ENCODE data around the gene TSEN54. TPM values are rescaled to one million over a fixed set of nuclear protein-coding genes. Genes with fewer than 3 reads are reported as not detected.

Gene TSEN54
- total and polyA plus RNA-seq, 2 experiments from 2014 or later, result 45.9 to 62.5 TPM

DNA sequence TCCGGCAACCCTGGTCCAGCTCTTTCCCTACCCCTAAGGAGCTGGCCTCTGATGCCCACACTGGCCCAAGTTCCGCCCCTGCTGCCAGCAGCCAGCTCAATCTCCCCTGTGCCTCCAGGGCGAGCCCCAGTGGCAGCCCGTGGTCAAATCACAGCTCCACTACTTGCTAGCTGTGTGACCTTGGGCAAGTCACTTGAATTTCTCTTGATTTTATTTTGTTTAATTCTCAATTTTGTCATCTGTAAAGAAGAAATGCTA lies 11.2 kb upstream of the TSEN54 start:
- Histone ChIP-seq H2AFZ (no peak overlapping the region), H3K79me2 (replicated peaks; ENCODE audit: insufficient read depth) (no peaks in the 10 kb centered on the region), H3K27me3 (ENCODE audit: insufficient read depth) (no peaks in the 10 kb centered on the region), H3K36me3 (ENCODE audit: insufficient read depth) (no peaks in the 10 kb centered on the region), H4K20me1 (replicated peaks; ENCODE audit: insufficient read depth) (no peaks in the 10 kb centered on the region), H3K27ac (ENCODE audit: low read depth) (no peak overlapping the region), H3K4me1 (ENCODE audit: insufficient read depth) (no peaks in the 10 kb centered on the region), H3K4me2 (no peak overlapping the region), H3K4me3 (no peak overlapping the region), H3F3A (replicated peaks; ENCODE audit: low read depth) (no peaks in the 10 kb centered on the region), H3K9me2 (ENCODE audit: insufficient read depth) (no peaks in the 10 kb centered on the region)
- H3K27ac Mint-ChIP-seq, result no peak overlapping the region
- ATAC-seq (no peak), DNase-seq (ENCODE audit: low spot score) (no peak)
- H3K9me3 Mint-ChIP-seq, result no peaks in the 10 kb centered on the region
- TF ChIP-seq ZNF114 (CRISPR knock-in tag; IDR thresholded peaks at IDR 0.05), result no peak
- TF ChIP-seq JUNB (IDR thresholded peaks at IDR 0.05; ENCODE audit: unreplicated experiment), result no peak
- TF ChIP-seq, protein P1, sequence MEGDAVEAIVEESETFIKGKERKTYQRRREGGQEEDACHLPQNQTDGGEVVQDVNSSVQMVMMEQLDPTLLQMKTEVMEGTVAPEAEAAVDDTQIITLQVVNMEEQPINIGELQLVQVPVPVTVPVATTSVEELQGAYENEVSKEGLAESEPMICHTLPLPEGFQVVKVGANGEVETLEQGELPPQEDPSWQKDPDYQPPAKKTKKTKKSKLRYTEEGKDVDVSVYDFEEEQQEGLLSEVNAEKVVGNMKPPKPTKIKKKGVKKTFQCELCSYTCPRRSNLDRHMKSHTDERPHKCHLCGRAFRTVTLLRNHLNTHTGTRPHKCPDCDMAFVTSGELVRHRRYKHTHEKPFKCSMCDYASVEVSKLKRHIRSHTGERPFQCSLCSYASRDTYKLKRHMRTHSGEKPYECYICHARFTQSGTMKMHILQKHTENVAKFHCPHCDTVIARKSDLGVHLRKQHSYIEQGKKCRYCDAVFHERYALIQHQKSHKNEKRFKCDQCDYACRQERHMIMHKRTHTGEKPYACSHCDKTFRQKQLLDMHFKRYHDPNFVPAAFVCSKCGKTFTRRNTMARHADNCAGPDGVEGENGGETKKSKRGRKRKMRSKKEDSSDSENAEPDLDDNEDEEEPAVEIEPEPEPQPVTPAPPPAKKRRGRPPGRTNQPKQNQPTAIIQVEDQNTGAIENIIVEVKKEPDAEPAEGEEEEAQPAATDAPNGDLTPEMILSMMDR (conservative IDR thresholded peaks at IDR 0.05; ENCODE audit: low read depth in 2 of 2), result no peak
- H3K4me3 Mint-ChIP-seq, result no peak overlapping the region
- H3K36me3 Mint-ChIP-seq (ENCODE audit: low read depth), result peaks cover 12% of the 10 kb centered on the region; the same call in 2 of the 3 replicates
- H3K27me3 Mint-ChIP-seq (ENCODE audit: insufficient read depth, low read depth, poor library complexity), result peaks cover 7% of the 10 kb centered on the region
- no peaks in the 10 kb centered on the region; the same call in 2 of the 3 replicates for H3K4me1 Mint-ChIP-seq

DNA sequence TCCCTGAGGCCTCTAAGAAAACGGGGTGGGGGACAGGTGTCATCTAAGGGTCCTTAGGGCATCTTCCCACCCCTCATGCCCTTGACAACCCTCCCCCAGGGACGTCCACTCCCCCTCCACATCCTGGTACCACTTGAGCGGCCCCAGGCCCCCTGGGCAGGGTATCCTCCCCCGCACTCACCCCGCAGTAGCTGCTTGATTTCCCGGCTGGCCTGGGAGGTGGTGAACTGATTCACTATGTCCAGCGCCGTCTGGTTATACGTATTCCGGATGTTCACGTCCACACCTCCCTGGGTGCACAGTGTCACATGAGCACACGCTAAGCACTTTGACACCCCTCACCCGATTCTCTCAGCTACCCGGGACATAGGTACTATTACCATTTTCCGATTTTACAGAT lies 10.7 kb upstream of the TSEN54 start:
- Histone ChIP-seq H3K4me2 (no peak overlapping the region), H2AFZ (no peak overlapping the region), H3K4me3 (no peak overlapping the region), H3K79me2 (replicated peaks; ENCODE audit: insufficient read depth) (no peaks in the 10 kb centered on the region), H3K27me3 (ENCODE audit: insufficient read depth) (no peaks in the 10 kb centered on the region), H3K27ac (ENCODE audit: low read depth) (no peak overlapping the region), H3K36me3 (ENCODE audit: insufficient read depth) (no peaks in the 10 kb centered on the region), H3K9me2 (ENCODE audit: insufficient read depth) (no peaks in the 10 kb centered on the region), H4K20me1 (replicated peaks; ENCODE audit: insufficient read depth) (no peaks in the 10 kb centered on the region), H3K4me1 (ENCODE audit: insufficient read depth) (no peaks in the 10 kb centered on the region), H3F3A (replicated peaks; ENCODE audit: low read depth) (no peaks in the 10 kb centered on the region)
- H3K4me1 Mint-ChIP-seq, result no peaks in the 10 kb centered on the region; the same call in 2 of the 3 replicates
- no peak for ATAC-seq
- H3K27me3 Mint-ChIP-seq (ENCODE audit: insufficient read depth, low read depth, poor library complexity), result peaks cover 7% of the 10 kb centered on the region
- DNase-seq (ENCODE audit: low spot score), result no peak
- H3K36me3 Mint-ChIP-seq (ENCODE audit: low read depth), result peaks cover 10% of the 10 kb centered on the region; the same call in 2 of the 3 replicates
- no peaks in the 10 kb centered on the region for H3K9me3 Mint-ChIP-seq
- TF ChIP-seq, protein P1 (conservative IDR thresholded peaks at IDR 0.05; ENCODE audit: low read depth in 2 of 2), result no peak
- TF ChIP-seq EZH2phosphoT487 (IDR thresholded peaks at IDR 0.05; ENCODE audit: unreplicated experiment) (no peak), CREB1 (CRISPR knock-in tag; IDR thresholded peaks at IDR 0.05; ENCODE audit: low read depth) (no peak), ZNF114 (CRISPR knock-in tag; IDR thresholded peaks at IDR 0.05) (no peak), JUNB (IDR thresholded peaks at IDR 0.05; ENCODE audit: unreplicated experiment) (no peak), STAT1 (IDR thresholded peaks at IDR 0.05; ENCODE audit: unreplicated experiment) (no peak)
- TF ChIP-seq, protein P2, sequence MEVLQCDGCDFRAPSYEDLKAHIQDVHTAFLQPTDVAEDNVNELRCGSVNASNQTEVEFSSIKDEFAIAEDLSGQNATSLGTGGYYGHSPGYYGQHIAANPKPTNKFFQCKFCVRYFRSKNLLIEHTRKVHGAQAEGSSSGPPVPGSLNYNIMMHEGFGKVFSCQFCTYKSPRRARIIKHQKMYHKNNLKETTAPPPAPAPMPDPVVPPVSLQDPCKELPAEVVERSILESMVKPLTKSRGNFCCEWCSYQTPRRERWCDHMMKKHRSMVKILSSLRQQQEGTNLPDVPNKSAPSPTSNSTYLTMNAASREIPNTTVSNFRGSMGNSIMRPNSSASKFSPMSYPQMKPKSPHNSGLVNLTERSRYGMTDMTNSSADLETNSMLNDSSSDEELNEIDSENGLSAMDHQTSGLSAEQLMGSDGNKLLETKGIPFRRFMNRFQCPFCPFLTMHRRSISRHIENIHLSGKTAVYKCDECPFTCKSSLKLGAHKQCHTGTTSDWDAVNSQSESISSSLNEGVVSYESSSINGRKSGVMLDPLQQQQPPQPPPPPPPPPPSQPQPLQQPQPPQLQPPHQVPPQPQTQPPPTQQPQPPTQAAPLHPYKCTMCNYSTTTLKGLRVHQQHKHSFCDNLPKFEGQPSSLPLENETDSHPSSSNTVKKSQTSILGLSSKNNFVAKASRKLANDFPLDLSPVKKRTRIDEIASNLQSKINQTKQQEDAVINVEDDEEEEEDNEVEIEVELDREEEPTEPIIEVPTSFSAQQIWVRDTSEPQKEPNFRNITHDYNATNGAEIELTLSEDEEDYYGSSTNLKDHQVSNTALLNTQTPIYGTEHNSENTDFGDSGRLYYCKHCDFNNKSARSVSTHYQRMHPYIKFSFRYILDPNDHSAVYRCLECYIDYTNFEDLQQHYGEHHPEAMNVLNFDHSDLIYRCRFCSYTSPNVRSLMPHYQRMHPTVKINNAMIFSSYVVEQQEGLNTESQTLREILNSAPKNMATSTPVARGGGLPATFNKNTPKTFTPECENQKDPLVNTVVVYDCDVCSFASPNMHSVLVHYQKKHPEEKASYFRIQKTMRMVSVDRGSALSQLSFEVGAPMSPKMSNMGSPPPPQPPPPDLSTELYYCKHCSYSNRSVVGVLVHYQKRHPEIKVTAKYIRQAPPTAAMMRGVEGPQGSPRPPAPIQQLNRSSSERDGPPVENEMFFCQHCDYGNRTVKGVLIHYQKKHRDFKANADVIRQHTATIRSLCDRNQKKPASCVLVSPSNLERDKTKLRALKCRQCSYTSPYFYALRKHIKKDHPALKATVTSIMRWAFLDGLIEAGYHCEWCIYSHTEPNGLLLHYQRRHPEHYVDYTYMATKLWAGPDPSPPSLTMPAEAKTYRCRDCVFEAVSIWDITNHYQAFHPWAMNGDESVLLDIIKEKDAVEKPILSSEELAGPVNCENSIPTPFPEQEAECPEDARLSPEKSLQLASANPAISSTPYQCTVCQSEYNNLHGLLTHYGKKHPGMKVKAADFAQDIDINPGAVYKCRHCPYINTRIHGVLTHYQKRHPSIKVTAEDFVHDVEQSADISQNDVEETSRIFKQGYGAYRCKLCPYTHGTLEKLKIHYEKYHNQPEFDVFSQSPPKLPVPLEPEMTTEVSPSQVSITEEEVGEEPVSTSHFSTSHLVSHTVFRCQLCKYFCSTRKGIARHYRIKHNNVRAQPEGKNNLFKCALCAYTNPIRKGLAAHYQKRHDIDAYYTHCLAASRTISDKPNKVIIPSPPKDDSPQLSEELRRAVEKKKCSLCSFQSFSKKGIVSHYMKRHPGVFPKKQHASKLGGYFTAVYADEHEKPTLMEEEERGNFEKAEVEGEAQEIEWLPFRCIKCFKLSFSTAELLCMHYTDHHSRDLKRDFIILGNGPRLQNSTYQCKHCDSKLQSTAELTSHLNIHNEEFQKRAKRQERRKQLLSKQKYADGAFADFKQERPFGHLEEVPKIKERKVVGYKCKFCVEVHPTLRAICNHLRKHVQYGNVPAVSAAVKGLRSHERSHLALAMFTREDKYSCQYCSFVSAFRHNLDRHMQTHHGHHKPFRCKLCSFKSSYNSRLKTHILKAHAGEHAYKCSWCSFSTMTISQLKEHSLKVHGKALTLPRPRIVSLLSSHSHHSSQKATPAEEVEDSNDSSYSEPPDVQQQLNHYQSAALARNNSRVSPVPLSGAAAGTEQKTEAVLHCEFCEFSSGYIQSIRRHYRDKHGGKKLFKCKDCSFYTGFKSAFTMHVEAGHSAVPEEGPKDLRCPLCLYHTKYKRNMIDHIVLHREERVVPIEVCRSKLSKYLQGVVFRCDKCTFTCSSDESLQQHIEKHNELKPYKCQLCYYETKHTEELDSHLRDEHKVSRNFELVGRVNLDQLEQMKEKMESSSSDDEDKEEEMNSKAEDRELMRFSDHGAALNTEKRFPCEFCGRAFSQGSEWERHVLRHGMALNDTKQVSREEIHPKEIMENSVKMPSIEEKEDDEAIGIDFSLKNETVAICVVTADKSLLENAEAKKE (CRISPR knock-in tag; IDR thresholded peaks at IDR 0.05), result no peak
- TF ChIP-seq, protein P3, sequence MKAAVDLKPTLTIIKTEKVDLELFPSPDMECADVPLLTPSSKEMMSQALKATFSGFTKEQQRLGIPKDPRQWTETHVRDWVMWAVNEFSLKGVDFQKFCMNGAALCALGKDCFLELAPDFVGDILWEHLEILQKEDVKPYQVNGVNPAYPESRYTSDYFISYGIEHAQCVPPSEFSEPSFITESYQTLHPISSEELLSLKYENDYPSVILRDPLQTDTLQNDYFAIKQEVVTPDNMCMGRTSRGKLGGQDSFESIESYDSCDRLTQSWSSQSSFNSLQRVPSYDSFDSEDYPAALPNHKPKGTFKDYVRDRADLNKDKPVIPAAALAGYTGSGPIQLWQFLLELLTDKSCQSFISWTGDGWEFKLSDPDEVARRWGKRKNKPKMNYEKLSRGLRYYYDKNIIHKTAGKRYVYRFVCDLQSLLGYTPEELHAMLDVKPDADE (IDR thresholded peaks at IDR 0.05), result no peak
- no peak overlapping the region for H3K27ac Mint-ChIP-seq
- no peak overlapping the region for H3K4me3 Mint-ChIP-seq

Data from GM23338 (cell line).